ENCODE results near the gene MXI1.
"Not testable (repeated sequence)": the region's sequence is repeated elsewhere in the genome, so short reads cannot be mapped to it uniquely, and the experiment has no call there.

DNA sequence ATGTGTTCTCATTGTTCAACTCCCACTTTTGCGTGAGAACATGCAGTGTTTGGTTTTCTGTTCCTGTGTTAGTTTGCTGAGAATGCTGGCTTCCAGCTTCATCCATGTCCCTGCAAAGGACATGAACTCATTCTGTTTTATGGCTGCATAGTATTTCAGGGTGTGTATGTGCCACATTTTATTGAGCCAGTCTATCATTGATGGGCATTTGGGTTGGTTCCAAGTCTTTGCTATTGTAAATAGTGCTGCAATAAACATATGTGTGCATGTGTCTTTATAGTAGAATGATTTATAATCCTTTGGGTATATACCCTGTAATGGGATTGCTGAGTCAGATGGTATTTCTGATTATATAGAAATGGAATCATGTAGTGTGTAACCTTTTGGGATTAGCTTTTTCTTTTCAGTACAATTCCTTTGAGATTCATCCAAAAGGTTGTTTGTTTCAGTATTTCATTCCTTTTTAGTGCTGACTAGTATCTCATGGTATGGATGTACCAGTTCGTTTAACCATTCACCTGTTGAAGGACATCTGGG lies 21.7 kb upstream of the MXI1 start:
- not testable (repeated sequence) for TF ChIP-seq ZC3H10, RARB, CSDC2 (CRISPR knock-in tag; IDR thresholded peaks at IDR 0.05)
